ENCODE measurements around the gene SLC25A10. TPM values are rescaled to one million over a fixed set of nuclear protein-coding genes. Genes with fewer than 3 reads are reported as not detected.

SLC25A10 gene
- total RNA-seq, result 10 to 100 TPM in 1 of 4 donors, 1 to 10 TPM in 2, not detected in 1; 5.6 to 11.3 (median 7.6) TPM

- Histone ChIP-seq H3K27ac (no peak within 1 kb of the TSS), H3K9me3 (no peaks in the 10 kb centered on the region), H3K4me1 (peaks cover 0 to 14% of the 10 kb centered on the region in 2 donors), H3K36me3 (no peaks in the 10 kb centered on the region), H3K27me3 (no peaks in the 10 kb centered on the region), H3K4me3 (peak within 1 kb of the TSS; percentile 31 to 67)
- intact Hi-C loops (cut with DNase I; ENCODE audit: low total_unique reads), result no loop called here
- TF ChIP-seq CTCF (IDR thresholded peaks at IDR 0.05) (peak in 3 of 4 experiments; percentile 16 to 58 (median 33)), POLR2A (IDR thresholded peaks at IDR 0.05) (peak; percentile 4 to 40)
- peak; percentile 51 to 67 for DNase-seq
Observed at GRCh38 chr17:81711814-81712467, at the start of gene SLC25A10. SLC25A10 (plus strand) TSS chr17:81712284; CDS start chr17:81712427, 143 bp downstream.

GRCh38 chr17:81664051-81664470 is 48.0 kb upstream of the SLC25A10 start:
- H3K27ac ChIP-seq, result no peak overlapping the region
- no peaks in the 10 kb centered on the region for H3K9me3 ChIP-seq
- H3K27me3 ChIP-seq, result no peaks in the 10 kb centered on the region
- DNase-seq, result no peak
- H3K4me3 ChIP-seq, result no peak overlapping the region
- TF ChIP-seq CTCF (IDR thresholded peaks at IDR 0.05), result no peak
- TF ChIP-seq POLR2A (IDR thresholded peaks at IDR 0.05), result no peak
- intact Hi-C loops (cut with DNase I; ENCODE audit: low total_unique reads), result no loop called here
- peaks cover 0 to 7% of the 10 kb centered on the region in 2 donors for H3K4me1 ChIP-seq
- H3K36me3 ChIP-seq, result no peaks in the 10 kb centered on the region

- Histone ChIP-seq H3K4me3 (peak overlapping the region; percentile 76 to 96), H3K36me3 (no peaks in the 10 kb centered on the region), H3K27ac (peak overlapping the region; percentile 59 to 92), H3K9me3 (no peaks in the 10 kb centered on the region), H3K4me1 (peaks cover 0 to 7% of the 10 kb centered on the region in 2 donors), H3K27me3 (no peaks in the 10 kb centered on the region)
- no peak for DNase-seq
- TF ChIP-seq CTCF (IDR thresholded peaks at IDR 0.05) (no peak), POLR2A (IDR thresholded peaks at IDR 0.05) (no peak)
- intact Hi-C loops (cut with DNase I; ENCODE audit: low total_unique reads), result no loop called here
Observed at GRCh38 chr17:81665205-81666091, 46.6 kb upstream of the SLC25A10 start.

GRCh38 chr17:81666092-81666341 is 46.1 kb upstream of the SLC25A10 start:
- TF ChIP-seq POLR2A (IDR thresholded peaks at IDR 0.05) (no peak), CTCF (IDR thresholded peaks at IDR 0.05) (no peak)
- Histone ChIP-seq H3K36me3 (no peaks in the 10 kb centered on the region), H3K9me3 (no peaks in the 10 kb centered on the region), H3K4me1 (peaks cover 0 to 7% of the 10 kb centered on the region in 2 donors), H3K4me3 (peak overlapping the region; percentile 76 to 96), H3K27ac (peak overlapping the region; percentile 59 to 92), H3K27me3 (no peaks in the 10 kb centered on the region)
- DNase-seq, result no peak
- intact Hi-C loops (cut with DNase I; ENCODE audit: low total_unique reads), result no loop called here
